Measurements from ENCODE around the gene ZNF732.
"Not testable (repeated sequence)": the region's sequence is repeated elsewhere in the genome, so short reads cannot be mapped to it uniquely, and the experiment has no call there.

- not testable (repeated sequence) for TF ChIP-seq CTCF (conservative IDR thresholded peaks at IDR 0.05 in 1 of 2, IDR thresholded peaks at IDR 0.05 in 1 of 2; ENCODE audit: low read depth in 1 of 2, low read length in 2 of 2); EZH2 (IDR thresholded peaks at IDR 0.05; ENCODE audit: low read length, missing control alignments)
Observed at GRCh38 chr4:304516-304915, 758 bp downstream of the ZNF732 start.

Data from fibroblast of lung (primary cell).